SU-DHL-6 (cell line): ENCODE results near the gene TRIM22.
"Not testable (repeated sequence)": the region's sequence is repeated elsewhere in the genome, so short reads cannot be mapped to it uniquely, and the experiment has no call there.

ENCODE experiments used
- H2AFZ ChIP-seq: fragments of 200-600 bp; sonication (generic); 2 replicates; pipeline ENCODE4 v1.6.1; 2014; ENCODE audit warnings: low read depth, mild to moderate bottlenecking, moderate library complexity, mixed read lengths, antibody characterized with exemption, low read length; ENCODE audit not compliant: severe bottlenecking
- H3F3A ChIP-seq: fragments of 200-600 bp; shearing (Covaris generic); 2 replicates; pipeline ENCODE4 v1.6.0; 2016; ENCODE audit warnings: antibody characterized with exemption, mild to moderate bottlenecking; ENCODE audit not compliant: insufficient read depth
- H3K27ac ChIP-seq: fragments of 200-600 bp; sonication (generic); 2 replicates; pipeline ENCODE4 v1.5.1; 2016; ENCODE audit warnings: low read depth, mild to moderate bottlenecking, low read length, moderate library complexity, mixed read lengths
- H3K27me3 ChIP-seq: fragments of 200-600 bp; sonication (generic), shearing (Covaris generic); 2 replicates; pipeline ENCODE4 v1.6.0; 2014; ENCODE audit warnings: mild to moderate bottlenecking, low read length
- H3K36me3 ChIP-seq: fragments of 200-600 bp; sonication (generic); 2 replicates; pipeline ENCODE4 v1.6.1; 2014; ENCODE audit warnings: mild to moderate bottlenecking, low read length, mixed read lengths
- H3K4me2 ChIP-seq: fragments of 300-600, 200-600 bp; shearing (Covaris generic), sonication (generic); 2 replicates; pipeline ENCODE4 v1.6.0; 2014; ENCODE audit warnings: low read length, low read depth, mild to moderate bottlenecking; ENCODE audit not compliant: poor library complexity, severe bottlenecking
- H3K4me3 ChIP-seq: fragments of 200-600 bp; sonication (generic); 2 replicates; pipeline ENCODE4 v1.5.1; 2014; ENCODE audit warnings: antibody characterized with exemption, low read length, mild to moderate bottlenecking, mixed read lengths; ENCODE audit not compliant: insufficient read depth, poor library complexity, severe bottlenecking
- H3K79me2 ChIP-seq: fragments of 200-600 bp; sonication (generic); 2 replicates; pipeline ENCODE4 v1.6.1; 2014; ENCODE audit warnings: mild to moderate bottlenecking, low read length, moderate library complexity; ENCODE audit not compliant: insufficient read depth
- H3K9ac ChIP-seq: fragments of 200-600 bp; sonication (generic); 2 replicates; pipeline ENCODE4 v1.7.0; 2014; ENCODE audit warnings: mild to moderate bottlenecking, low read length
- H3K9me2 ChIP-seq: fragments of 200-600 bp; sonication (generic); replicated peaks from 2 replicates; pipeline ENCODE4 v1.6.1; 2014; ENCODE audit warnings: low read length; ENCODE audit not compliant: insufficient read depth
- H3K9me3 ChIP-seq: fragments of 200-600 bp; sonication (generic); 2 replicates; pipeline ENCODE4 v1.6.1; 2014; ENCODE audit warnings: low read length, mixed read lengths; ENCODE audit not compliant: insufficient read depth
- H4K20me1 ChIP-seq: fragments of 200-600 bp; sonication (generic); 2 replicates; pipeline ENCODE4 v1.6.1; 2014; ENCODE audit warnings: low read depth, mild to moderate bottlenecking, antibody characterized with exemption, low read length, moderate library complexity, mixed read lengths
- EZH2phosphoT487 ChIP-seq: fragments of 200-600 bp; sonication (generic), shearing (Covaris generic); conservative IDR thresholded peaks from 2 replicates; pipeline ENCODE4 v1.6.1; 2018; ENCODE audit warnings: mild to moderate bottlenecking, antibody characterized with exemption, low read length, moderate library complexity, mixed read lengths
- TF ChIP-seq, protein P1 (sequence below): fragments of 200-600 bp; sonication (generic); IDR thresholded peaks from one replicate; pipeline ENCODE4 v1.5.1; 2017; ENCODE audit warnings: antibody characterized with exemption, mild to moderate bottlenecking, low read length, moderate library complexity; ENCODE audit not compliant: insufficient read depth, poor library complexity, severe bottlenecking

The TRIM22 gene

DNA sequence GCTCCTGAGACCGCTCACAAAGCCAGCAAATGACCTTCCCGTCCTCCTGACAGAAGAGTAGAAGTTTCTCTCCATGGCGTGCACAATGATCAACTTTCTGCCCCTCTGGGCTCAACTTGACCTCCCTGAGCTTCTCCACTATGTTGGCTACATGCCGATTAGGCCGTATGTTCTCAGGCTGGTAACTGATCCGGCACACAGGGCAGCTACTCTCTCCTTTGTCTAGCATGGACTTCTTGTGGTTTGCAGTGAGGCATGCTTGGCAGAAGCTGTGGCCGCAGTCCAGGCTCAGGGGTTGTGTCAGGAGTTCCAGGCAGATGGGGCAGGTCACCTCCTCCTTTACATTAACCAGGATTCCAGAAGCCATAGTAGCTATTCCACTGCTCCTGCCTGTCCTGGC is 9.8 kb upstream of the TRIM22 start:
- Histone ChIP-seq H4K20me1 (no peaks in the 10 kb centered on the region), H3K79me2 (peaks cover 5% of the 10 kb centered on the region; the same call in 1 of the 2 replicates), H3K4me3 (no peak overlapping the region), H3K36me3 (0 out of 2 replicates have a peak, but pooled peaks cover 4% of the 10 kb centered on the region), H3K4me2 (no peak overlapping the region), H3K9ac (no peak overlapping the region), H2AFZ (no peak overlapping the region), H3K27ac (no peak overlapping the region), H3K9me3 (no peaks in the 10 kb centered on the region), H3F3A (no peaks in the 10 kb centered on the region), H3K27me3 (no peaks in the 10 kb centered on the region), H3K9me2 (no peaks in the 10 kb centered on the region)
- TF ChIP-seq, protein P1, sequence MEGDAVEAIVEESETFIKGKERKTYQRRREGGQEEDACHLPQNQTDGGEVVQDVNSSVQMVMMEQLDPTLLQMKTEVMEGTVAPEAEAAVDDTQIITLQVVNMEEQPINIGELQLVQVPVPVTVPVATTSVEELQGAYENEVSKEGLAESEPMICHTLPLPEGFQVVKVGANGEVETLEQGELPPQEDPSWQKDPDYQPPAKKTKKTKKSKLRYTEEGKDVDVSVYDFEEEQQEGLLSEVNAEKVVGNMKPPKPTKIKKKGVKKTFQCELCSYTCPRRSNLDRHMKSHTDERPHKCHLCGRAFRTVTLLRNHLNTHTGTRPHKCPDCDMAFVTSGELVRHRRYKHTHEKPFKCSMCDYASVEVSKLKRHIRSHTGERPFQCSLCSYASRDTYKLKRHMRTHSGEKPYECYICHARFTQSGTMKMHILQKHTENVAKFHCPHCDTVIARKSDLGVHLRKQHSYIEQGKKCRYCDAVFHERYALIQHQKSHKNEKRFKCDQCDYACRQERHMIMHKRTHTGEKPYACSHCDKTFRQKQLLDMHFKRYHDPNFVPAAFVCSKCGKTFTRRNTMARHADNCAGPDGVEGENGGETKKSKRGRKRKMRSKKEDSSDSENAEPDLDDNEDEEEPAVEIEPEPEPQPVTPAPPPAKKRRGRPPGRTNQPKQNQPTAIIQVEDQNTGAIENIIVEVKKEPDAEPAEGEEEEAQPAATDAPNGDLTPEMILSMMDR, result no peak

DNA sequence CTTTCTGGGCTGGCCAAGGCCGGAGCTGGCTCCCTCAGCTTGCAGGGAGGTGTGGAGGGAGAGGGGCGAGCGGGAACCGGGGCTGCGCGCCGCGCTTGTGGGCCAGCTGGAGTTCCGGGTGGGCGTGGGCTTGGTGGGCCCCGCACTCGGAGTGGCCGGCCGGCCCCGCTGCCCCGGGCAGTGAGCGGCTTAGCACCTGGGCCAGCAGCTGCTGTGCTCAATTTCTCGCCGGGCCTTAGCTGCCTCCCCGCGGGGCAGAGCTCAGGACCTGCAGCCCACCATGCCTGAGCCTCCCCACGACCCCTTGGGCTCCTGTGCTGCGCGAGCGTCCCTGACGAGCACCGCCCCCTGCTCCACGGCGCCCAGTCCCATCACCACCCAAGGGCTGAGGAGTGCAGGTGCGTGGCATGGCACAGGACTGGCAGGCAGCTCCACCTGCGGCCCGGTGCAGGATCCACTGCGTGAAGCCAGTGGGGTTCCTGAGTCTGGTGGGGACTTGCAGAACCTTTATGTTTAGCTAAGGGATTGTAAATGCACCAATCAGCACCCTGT is 6.6 kb upstream of the TRIM22 start:
- H3K9me2 ChIP-seq, result not testable (repeated sequence)

DNA sequence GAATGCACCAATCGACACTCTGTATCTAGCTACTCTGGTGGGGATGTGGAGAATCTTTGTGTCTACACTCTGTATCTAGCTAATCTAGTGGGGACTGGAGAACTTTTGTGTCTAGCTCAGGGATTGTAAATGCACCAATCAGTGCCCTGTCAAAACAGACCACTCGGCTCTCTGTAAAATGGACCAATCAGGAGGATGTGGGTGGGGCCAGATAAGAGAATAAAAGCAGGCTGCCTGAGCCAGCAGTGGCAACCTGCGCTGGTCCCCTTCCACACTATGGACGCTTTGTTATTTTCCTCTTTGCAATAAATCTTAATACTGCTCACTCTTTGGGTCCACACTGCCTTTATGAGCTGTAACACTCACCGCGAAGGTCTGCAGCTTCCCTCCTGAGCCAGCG is 6.0 kb upstream of the TRIM22 start:
- not testable (repeated sequence) for H3K4me3 ChIP-seq, H3K36me3 ChIP-seq, H3K27ac ChIP-seq, H3K9me2 ChIP-seq, H2AFZ ChIP-seq, H3K4me2 ChIP-seq, H3K79me2 ChIP-seq, H3K27me3 ChIP-seq, H3K9me3 ChIP-seq, H4K20me1 ChIP-seq, H3K9ac ChIP-seq
- H3F3A ChIP-seq, result peaks cover 14% of the 10 kb centered on the region

More for the DNA sequence above, 6.6 kb upstream of the TRIM22 start:
- H2AFZ ChIP-seq, H3K27me3 ChIP-seq, H3K9me3 ChIP-seq, H3K79me2 ChIP-seq, H3K36me3 ChIP-seq, H3K4me2 ChIP-seq, H3K27ac ChIP-seq, H3K9ac ChIP-seq, H3K4me3 ChIP-seq, H4K20me1 ChIP-seq: not testable (repeated sequence)
- peaks cover 11% of the 10 kb centered on the region for H3F3A ChIP-seq

DNA sequence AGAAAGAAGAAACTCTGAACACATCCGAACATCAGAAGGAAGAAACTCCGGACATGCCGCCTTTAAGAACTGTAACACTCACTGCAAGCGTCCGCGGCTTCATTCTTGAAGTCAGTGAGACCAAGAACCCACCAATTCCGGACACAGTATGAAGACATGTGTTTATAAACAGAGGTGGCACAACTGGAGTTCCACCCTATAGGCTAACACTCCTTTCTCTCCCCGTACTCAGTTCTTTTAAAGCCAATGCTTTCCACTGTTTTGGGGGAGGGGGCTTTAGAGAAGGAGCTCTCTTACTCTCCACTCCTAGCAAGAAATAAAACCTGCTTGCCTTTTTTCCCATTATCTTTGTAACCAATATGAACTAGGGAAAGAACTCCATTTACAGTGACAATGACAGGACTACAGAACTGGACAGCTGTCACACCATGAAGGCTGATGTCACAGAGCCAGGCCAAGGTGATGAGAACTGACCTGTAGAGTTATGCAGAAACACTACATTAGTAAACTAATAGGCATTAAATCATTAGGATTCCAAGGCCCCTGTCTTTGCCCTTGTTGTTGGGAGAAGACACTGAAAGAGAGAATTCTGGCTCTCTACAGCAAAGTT is 5.4 kb upstream of the TRIM22 start:
- Histone ChIP-seq H3F3A (peaks cover 20% of the 10 kb centered on the region), H2AFZ (peak overlapping the region; percentile 97), H3K9ac (peak overlapping the region; percentile 52), H4K20me1 (no peaks in the 10 kb centered on the region), H3K9me3 (no peaks in the 10 kb centered on the region), H3K79me2 (peaks cover 5% of the 10 kb centered on the region; the same call in 1 of the 2 replicates), H3K27ac (peak overlapping the region; percentile 14), H3K36me3 (no peaks in the 10 kb centered on the region), H3K4me3 (peak overlapping the region; percentile 60), H3K4me2 (peak overlapping the region; percentile 59), H3K27me3 (no peaks in the 10 kb centered on the region), H3K9me2 (no peaks in the 10 kb centered on the region)
- no peak for TF ChIP-seq EZH2phosphoT487
- TF ChIP-seq, protein P1, result no peak
